GM12878 (cell line): Measurements from ENCODE around the gene SCRN2. TPM values are rescaled to one million over a fixed set of nuclear protein-coding genes. Genes with fewer than 3 reads are reported as not detected.

Experiments
- ATAC-seq: fragments of 200-7000 bp; cut with Tn5 transposase; 3 replicates; pipeline ENCODE4 v1.9.1; 2020; ENCODE audit warnings: mild to moderate bottlenecking, moderate library complexity
- BruUV-seq: library from RNA; stranded (reverse); fragments of 400-500 nt; replicated peaks from 2 replicates; lab custom pipeline; 2021; lab: Mats Ljungman, UMichigan
- CTCF ChIA-PET: fragments of 300-600 bp; sonication (Branson Sonifier 250); formaldehyde crosslinking; extraction: SDS; loops from one replicate; lab custom pipeline; 2021; ENCODE audit warnings: inconsistent platforms; lab: Yijun Ruan, JAX
- POLR2A ChIA-PET: fragments of 350-600 bp; formaldehyde crosslinking; extraction: SDS; loops from one replicate; lab custom pipeline; 2021; ENCODE audit warnings: inconsistent platforms; lab: Charles Lee
- RAD21 ChIA-PET: fragments of 300-600 bp; sonication (Branson Sonifier 250); formaldehyde crosslinking; loops from one replicate; lab custom pipeline; 2023; ENCODE audit warnings: antibody characterized with exemption; ENCODE audit not compliant: unreplicated experiment; lab: Charles Lee
- SMC1A ChIA-PET: fragments of 300-600 bp; sonication (Branson Sonifier 250); formaldehyde crosslinking; loops from one replicate; lab custom pipeline; 2023; ENCODE audit not compliant: unreplicated experiment, uncharacterized antibody; lab: Charles Lee
- DNase-seq: peaks from one replicate; pipeline ENCODE4 v3.0.0-alpha.2; 2011; ENCODE audit warnings: low read depth, low spot score
- FAIRE-seq: peaks from 3 replicates; lab custom pipeline; 2011; peaks lifted over from hg19 to GRCh38; lab: Jason Lieb, UNC
- H2AFZ ChIP-seq: 2 replicates; pipeline ENCODE4 v1.6.0; 2011; ENCODE audit warnings: low read depth, low read length, control low read depth; ENCODE audit not compliant: control insufficient read depth
- H3K27ac ChIP-seq: 2 replicates; pipeline ENCODE4 v1.5.1; 2011; ENCODE audit warnings: control low read depth; ENCODE audit not compliant: control insufficient read depth, insufficient read depth
- H3K27me3 ChIP-seq, 2 experiments: replicated peaks in 1 of 2; 2 replicates each; pipeline versions ENCODE4 v1.6.0 to v1.6.1; 2011; ENCODE audit warnings: low read length in 1 of 2; ENCODE audit not compliant: control insufficient read depth in 2 of 2, insufficient read depth in 2 of 2
- H3K36me3 ChIP-seq, 2 experiments: 2 replicates each; pipeline ENCODE4 v1.5.1; 2011; ENCODE audit warnings: low read length in 1 of 2; ENCODE audit not compliant: control insufficient read depth in 2 of 2, insufficient read depth in 2 of 2
- H3K4me1 ChIP-seq: 2 replicates; pipeline ENCODE4 v1.6.1; 2011; ENCODE audit warnings: mild to moderate bottlenecking, low read length, moderate library complexity, mixed read lengths; ENCODE audit not compliant: control insufficient read depth, insufficient read depth
- H3K4me2 ChIP-seq: 2 replicates; pipeline ENCODE4 v1.6.0; 2011; ENCODE audit warnings: control low read depth; ENCODE audit not compliant: control insufficient read depth, insufficient read depth
- H3K4me3 ChIP-seq: fragments of 200-600 bp; sonication (generic); 2 replicates; pipeline ENCODE4 v1.5.1; 2016
- H3K79me2 ChIP-seq: 2 replicates; pipeline ENCODE4 v1.6.0; 2011; ENCODE audit warnings: low read length; ENCODE audit not compliant: control insufficient read depth, insufficient read depth
- H3K9ac ChIP-seq: 2 replicates; pipeline ENCODE4 v1.8.0; 2011; ENCODE audit warnings: low read length, control low read depth, mixed read lengths; ENCODE audit not compliant: control insufficient read depth, insufficient read depth
- H3K9me3 ChIP-seq: replicated peaks from 3 replicates; pipeline ENCODE4 v1.5.1; 2011; ENCODE audit warnings: mild to moderate bottlenecking, low read length; ENCODE audit not compliant: control insufficient read depth, insufficient read depth
- H4K20me1 ChIP-seq: 2 replicates; pipeline ENCODE4 v1.6.0; 2011; ENCODE audit not compliant: control insufficient read depth, insufficient read depth
- CBX3 ChIP-seq: fragments of 200-600 bp; sonication (generic); IDR thresholded peaks from 2 replicates; pipeline ENCODE4 v1.6.1; 2016; ENCODE audit warnings: low read depth, borderline replicate concordance
- ESRRA ChIP-seq: IDR thresholded peaks from 2 replicates; pipeline ENCODE4 v1.6.1; 2012; ENCODE audit warnings: mild to moderate bottlenecking, low read length, improper control_type of control experiment
- EZH2 ChIP-seq: IDR thresholded peaks from 2 replicates; pipeline ENCODE4 v1.6.1; 2012; ENCODE audit warnings: low read depth, mild to moderate bottlenecking, control low read depth, inconsistent platforms, low read length, borderline replicate concordance; ENCODE audit not compliant: control insufficient read depth
- GATAD2B ChIP-seq: fragments of 450-650 bp; conservative IDR thresholded peaks from 2 replicates; pipeline ENCODE4 v1.6.1; 2017; ENCODE audit warnings: low read depth, mild to moderate bottlenecking, moderate library complexity
- LARP7 ChIP-seq: fragments of 450-650 bp; IDR thresholded peaks from 2 replicates; pipeline ENCODE4 v1.6.1; 2017; ENCODE audit warnings: mild to moderate bottlenecking
- MTA2 ChIP-seq: fragments of 450-650 bp; IDR thresholded peaks from 2 replicates; pipeline ENCODE4 v1.6.1; 2016; ENCODE audit warnings: low read depth, mild to moderate bottlenecking, moderate library complexity
- NFXL1 ChIP-seq: fragments of 450-650 bp; IDR thresholded peaks from 2 replicates; pipeline ENCODE4 v1.6.1; 2017; ENCODE audit warnings: antibody characterized with exemption, mild to moderate bottlenecking, borderline replicate concordance
- NR2C2 ChIP-seq: IDR thresholded peaks from 2 replicates; pipeline ENCODE4 v1.6.1; 2011; ENCODE audit warnings: borderline replicate concordance, low read depth; ENCODE audit not compliant: control insufficient read depth, insufficient read length
- NRF1 ChIP-seq: conservative IDR thresholded peaks from 2 replicates; pipeline ENCODE4 v1.6.1; 2011; ENCODE audit warnings: mild to moderate bottlenecking, low read depth, low read length, improper control_type of control experiment
- RFX5 ChIP-seq: IDR thresholded peaks from 2 replicates; pipeline ENCODE4 v1.6.1; 2011; ENCODE audit warnings: low read depth, low read length, improper control_type of control experiment
- SIX5 ChIP-seq: IDR thresholded peaks from 2 replicates; pipeline ENCODE4 v1.6.1; 2011; ENCODE audit warnings: mild to moderate bottlenecking, low read depth, low read length, moderate library complexity; ENCODE audit not compliant: severe bottlenecking
- SMAD5 ChIP-seq: IDR thresholded peaks from 2 replicates; pipeline ENCODE4 v1.6.1; 2016; ENCODE audit warnings: antibody characterized with exemption, low read depth
- TARDBP ChIP-seq: IDR thresholded peaks from 2 replicates; pipeline ENCODE4 v1.6.1; 2016; ENCODE audit warnings: borderline replicate concordance
- WRNIP1 ChIP-seq: IDR thresholded peaks from 2 replicates; pipeline ENCODE4 v1.6.1; 2011; ENCODE audit warnings: low read depth, low read length, improper control_type of control experiment, borderline replicate concordance
- YY1 ChIP-seq: IDR thresholded peaks from 2 replicates; pipeline ENCODE4 v1.6.1; 2011; ENCODE audit warnings: low read depth, mild to moderate bottlenecking, low read length
- WGBS: methylation state at CpG from one replicate; pipeline ENCODE4 v1.1.6; 2016; ENCODE audit warnings: low lambda C conversion rate; ENCODE audit not compliant: insufficient replicate concordance, insufficient coverage; ENCODE audit errors: missing lambda C conversion rate; 5-methylcytosine and 5-hydroxymethylcytosine counted together
- in situ Hi-C: fragments of 300-500 bp; cut with MboI; formaldehyde crosslinking; loops from 9 replicates; pipeline ENCODE4 v1.14.3; 2018; ENCODE audit warnings: mixed read lengths
- intact Hi-C: fragments of 100-400 bp; cut with micrococcal nuclease; formaldehyde crosslinking; loops from one replicate; pipeline ENCODE4 v1.14.2; 2022; ENCODE audit not compliant: unreplicated experiment
- polyA plus RNA-seq, 11 experiments: library from polyadenylated mRNA; depleted of rRNA in 4 of 11; unstranded in 6 of 11; stranded (reverse) in 5 of 11; fragments of >200 nt; fragmentation: Nextera tagmentation in 4 of 11; fragmentation: Illumina TruSeq in 1 of 11; extraction: Ambion mirVana in 4 of 11; extraction: Trizol in 1 of 11; gene quantifications; 1 replicate in 1 of 11; 2 replicates in 10 of 11; pipeline versions ENCODE4 v1.2.1 to v1.2.3, GENCODE V29; 2011 to 2016; ENCODE audit warnings: inconsistent platforms in 2 of 11, missing spikeins in 2 of 11, low read depth in 1 of 11
- total RNA-seq, 4 experiments: library from RNA; depleted of rRNA in 3 of 4; stranded (reverse); fragments of >200 nt in 3 of 4; fragmentation: Illumina TruSeq in 1 of 4; extraction: Trizol in 1 of 4; gene quantifications; 2 replicates each; pipeline versions ENCODE4 v1.2.1 to v1.2.3, GENCODE V29; 2013 to 2021
- TF ChIP-seq, protein P1 (sequence below): fragments of 450-650 bp; IDR thresholded peaks from 2 replicates; pipeline ENCODE4 v1.6.1; 2017; ENCODE audit warnings: mild to moderate bottlenecking
- TF ChIP-seq, protein P2 (sequence below): fragments of 450-650 bp; IDR thresholded peaks from 2 replicates; pipeline ENCODE4 v1.6.1; 2016; ENCODE audit warnings: mild to moderate bottlenecking

SCRN2 gene
- total and polyA plus RNA-seq, 10 of the 15 experiments (the other 5 are each of a cell fraction or from before 2014, with no cell fraction given), result 0.34 to 33.3 (median 20.1) TPM

- peak; percentile 17; the same call in 1 of the 2 replicates for TF ChIP-seq LARP7
Measured at GRCh38 chr17:47840742-47841487, at the start of gene SCRN2 (continued).

GRCh38 chr17:47889734-47890529 is 48.9 kb upstream of the SCRN2 start:
- DNase-seq (no peak), FAIRE-seq (peak; percentile 92), ATAC-seq (peak; percentile 99)
- ChIA-PET RAD21 (interaction anchor here (0.6 to 10.9 kb wide), 14 partner anchors 10 to 191 kb away, joined by 3 to 206 read pairs (median 4); partner anchors contain the start of genes CDK5RAP3, PNPO, SCRN2 and SP6), CTCF (interaction anchor here (0.5 to 14.9 kb wide), 25 partner anchors 10 to 992 kb away, joined by 3 to 502 read pairs (median 5); partner anchors contain the start of genes CDK5RAP3, LRRC46, MRPL10 and OSBPL7), SMC1A (interaction anchor here (0.7 to 14.5 kb wide), 10 partner anchors 19 to 127 kb away, joined by 3 to 231 read pairs (median 3); partner anchors contain the start of genes SCRN2 and SP6), POLR2A (interaction anchor here (1.0 to 1.1 kb wide), 2 partner anchors 41 to 81 kb away, joined by 3 to 7 read pairs; partner anchors contain the start of gene CDK5RAP3)
- H3K9me3 ChIP-seq, result no peaks in the 10 kb centered on the region
- no peaks in the 10 kb centered on the region for H4K20me1 ChIP-seq
- intact Hi-C loops (loop anchor here (1.0 kb wide), 1 partner anchor 49 kb away; the partner anchor contains the start of gene SCRN2), in situ Hi-C loops (loop anchor here (5.0 kb wide), 1 partner anchor 48 kb away; the partner anchor contains the start of gene SCRN2)
- BruUV-seq, result no TSS peak
- 33% methylated on average over 11 of the region's 11 CpGs for WGBS
- H3K4me1 ChIP-seq, result peaks cover 12% of the 10 kb centered on the region
- no peak overlapping the region for H3K4me2 ChIP-seq
- no peak overlapping the region for H3K27ac ChIP-seq
- no peak overlapping the region for H3K4me3 ChIP-seq
- no peaks in the 10 kb centered on the region; a peak in 1 of 4 replicates for H3K36me3 ChIP-seq
- H3K9ac ChIP-seq, result no peak overlapping the region
- peaks cover under 1% of the 10 kb centered on the region for H3K79me2 ChIP-seq
- no peak overlapping the region for H2AFZ ChIP-seq
- H3K27me3 ChIP-seq, result no peaks in the 10 kb centered on the region
- TF ChIP-seq EZH2 (no peak), MTA2 (no peak), NR2C2 (no peak), SIX5 (no peak), SMAD5 (no peak), NFXL1 (no peak), TARDBP (no peak), GATAD2B (peak; percentile 45; the same call in 1 of the 2 replicates), YY1 (peak; percentile 78), ESRRA (0 out of 2 replicates have a peak, but pooled peaks have one; percentile 51), NRF1 (no peak), RFX5 (peak; percentile 22; the same call in 1 of the 2 replicates), WRNIP1 (no peak), CBX3 (no peak)
- TF ChIP-seq, protein P1, sequence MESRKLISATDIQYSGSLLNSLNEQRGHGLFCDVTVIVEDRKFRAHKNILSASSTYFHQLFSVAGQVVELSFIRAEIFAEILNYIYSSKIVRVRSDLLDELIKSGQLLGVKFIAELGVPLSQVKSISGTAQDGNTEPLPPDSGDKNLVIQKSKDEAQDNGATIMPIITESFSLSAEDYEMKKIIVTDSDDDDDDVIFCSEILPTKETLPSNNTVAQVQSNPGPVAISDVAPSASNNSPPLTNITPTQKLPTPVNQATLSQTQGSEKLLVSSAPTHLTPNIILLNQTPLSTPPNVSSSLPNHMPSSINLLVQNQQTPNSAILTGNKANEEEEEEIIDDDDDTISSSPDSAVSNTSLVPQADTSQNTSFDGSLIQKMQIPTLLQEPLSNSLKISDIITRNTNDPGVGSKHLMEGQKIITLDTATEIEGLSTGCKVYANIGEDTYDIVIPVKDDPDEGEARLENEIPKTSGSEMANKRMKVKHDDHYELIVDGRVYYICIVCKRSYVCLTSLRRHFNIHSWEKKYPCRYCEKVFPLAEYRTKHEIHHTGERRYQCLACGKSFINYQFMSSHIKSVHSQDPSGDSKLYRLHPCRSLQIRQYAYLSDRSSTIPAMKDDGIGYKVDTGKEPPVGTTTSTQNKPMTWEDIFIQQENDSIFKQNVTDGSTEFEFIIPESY, result no peak
- TF ChIP-seq, protein P2, sequence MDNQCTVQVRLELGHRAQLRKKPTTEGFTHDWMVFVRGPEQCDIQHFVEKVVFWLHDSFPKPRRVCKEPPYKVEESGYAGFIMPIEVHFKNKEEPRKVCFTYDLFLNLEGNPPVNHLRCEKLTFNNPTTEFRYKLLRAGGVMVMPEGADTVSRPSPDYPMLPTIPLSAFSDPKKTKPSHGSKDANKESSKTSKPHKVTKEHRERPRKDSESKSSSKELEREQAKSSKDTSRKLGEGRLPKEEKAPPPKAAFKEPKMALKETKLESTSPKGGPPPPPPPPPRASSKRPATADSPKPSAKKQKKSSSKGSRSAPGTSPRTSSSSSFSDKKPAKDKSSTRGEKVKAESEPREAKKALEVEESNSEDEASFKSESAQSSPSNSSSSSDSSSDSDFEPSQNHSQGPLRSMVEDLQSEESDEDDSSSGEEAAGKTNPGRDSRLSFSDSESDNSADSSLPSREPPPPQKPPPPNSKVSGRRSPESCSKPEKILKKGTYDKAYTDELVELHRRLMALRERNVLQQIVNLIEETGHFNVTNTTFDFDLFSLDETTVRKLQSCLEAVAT, result no peak
